Activated naive CD4-positive, alpha-beta T cell treated with anti-CD3 and anti-CD28 coated beads, Interleukin-2, amount 50 U/mL, for 72 hours (primary cell): Measurements from ENCODE around the gene EIF4G3. TPM values are rescaled to one million over a fixed set of nuclear protein-coding genes. Genes with fewer than 3 reads are reported as not detected.
"Not testable (repeated sequence)": the region's sequence is repeated elsewhere in the genome, so short reads cannot be mapped to it uniquely, and the experiment has no call there.

Source experiments
- ATAC-seq, 2 donors: fragments of 150-1000 bp; cut with Tn5 transposase; 2 replicates each; pipeline ENCODE4 v1.10.0; 2021; ENCODE audit warnings: mild to moderate bottlenecking in 2 of 2, moderate library complexity in 2 of 2
- DNase-seq, 2 donors: peaks; one replicate each; pipeline ENCODE4 v3.0.0; 2021 to 2022; ENCODE audit warnings: low spot score in 2 of 2
- H3K27ac Mint-ChIP-seq, 2 donors: one replicate each; pipeline ENCODE4 v1.8.0; 2022; ENCODE audit warnings: mild to moderate bottlenecking in 2 of 2, mixed read lengths in 2 of 2
- H3K36me3 Mint-ChIP-seq, 2 donors: one replicate each; pipeline ENCODE4 v1.8.0; 2022; ENCODE audit warnings: mixed read lengths in 2 of 2
- H3K9me3 Mint-ChIP-seq, 2 donors: one replicate each; pipeline ENCODE4 v1.8.0; 2022; ENCODE audit warnings: mixed read lengths in 2 of 2
- total RNA-seq, 2 donors: library from RNA; stranded (reverse); gene quantifications; one replicate each; pipeline ENCODE4 v1.2.3, GENCODE V29; 2022

The EIF4G3 gene
- total RNA-seq, 2 donors from 2014 or later = 38.4 to 45.1 TPM

DNA sequence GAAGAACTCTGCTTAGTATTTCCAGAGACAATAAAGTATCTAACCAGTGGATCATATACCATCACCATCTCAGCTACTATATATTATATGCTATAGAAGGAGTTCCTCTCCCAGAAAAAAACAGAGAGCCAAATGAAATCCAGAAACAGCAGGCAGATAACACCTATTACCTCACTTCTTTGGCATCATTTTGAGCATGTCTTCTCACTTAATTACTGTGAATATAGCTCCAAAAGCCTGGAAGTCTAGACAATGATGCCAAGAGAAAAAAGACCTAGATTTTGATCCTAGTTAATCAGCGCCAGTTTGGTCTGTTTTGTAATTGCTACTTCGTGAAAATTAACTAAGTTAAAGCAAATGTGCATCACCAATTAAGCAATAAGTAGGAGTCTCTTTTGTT lies 131.3 kb downstream of the EIF4G3 start:
- ATAC-seq = no peak
- DNase-seq = no peak
- H3K27ac Mint-ChIP-seq = no peak overlapping the region
- no peaks in the 10 kb centered on the region for H3K9me3 Mint-ChIP-seq
- peaks cover 0 to 5% of the 10 kb centered on the region in 2 donors for H3K36me3 Mint-ChIP-seq

GRCh38 chr1:21042929-21043605 lies 133.6 kb downstream of the EIF4G3 start:
- Mint-ChIP-seq H3K9me3 (no peaks in the 10 kb centered on the region), H3K27ac (no peak overlapping the region), H3K36me3 (no peaks in the 10 kb centered on the region)
- no peak for DNase-seq
- ATAC-seq = no peak

- Mint-ChIP-seq H3K36me3 (no peaks in the 10 kb centered on the region), H3K27ac (no peak overlapping the region), H3K9me3 (no peaks in the 10 kb centered on the region)
- DNase-seq = no peak
- ATAC-seq = no peak
Measured at GRCh38 chr1:21041541-21041940, 135.2 kb downstream of the EIF4G3 start.

- no peak for ATAC-seq
- no peak overlapping the region for H3K27ac Mint-ChIP-seq
Measured at GRCh38 chr1:21037091-21037490, 139.6 kb downstream of the EIF4G3 start.

DNA sequence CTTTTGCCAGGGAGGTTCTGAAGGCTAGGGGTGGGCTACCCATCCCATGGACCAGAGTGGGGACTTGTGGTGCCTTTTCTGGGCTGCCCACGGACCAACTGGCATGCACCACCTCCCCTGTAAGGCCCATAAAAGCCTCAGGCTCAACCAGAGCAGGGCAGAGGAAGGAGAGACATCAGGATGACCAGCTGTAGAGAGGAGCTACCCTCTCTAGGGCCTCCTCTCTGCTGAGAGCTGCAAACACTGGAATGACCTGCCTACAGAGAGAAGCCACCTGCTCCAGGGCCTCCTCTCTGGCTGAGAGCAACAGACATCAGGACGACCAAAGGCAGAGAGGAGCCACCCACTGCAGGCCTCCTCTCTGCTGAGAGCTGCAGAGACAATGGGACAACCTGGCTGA lies 140.9 kb downstream of the EIF4G3 start:
- DNase-seq (no peak), ATAC-seq (no peak)
- peaks cover 7 to 15% of the 10 kb centered on the region in 2 donors for H3K36me3 Mint-ChIP-seq
- no peak overlapping the region for H3K27ac Mint-ChIP-seq
- H3K9me3 Mint-ChIP-seq = no peaks in the 10 kb centered on the region

More at GRCh38 chr1:21037091-21037490, 139.6 kb downstream of the EIF4G3 start:
- Mint-ChIP-seq H3K9me3 (no peaks in the 10 kb centered on the region), H3K36me3 (peaks cover 4 to 11% of the 10 kb centered on the region in 2 donors)
- DNase-seq = no peak

DNA sequence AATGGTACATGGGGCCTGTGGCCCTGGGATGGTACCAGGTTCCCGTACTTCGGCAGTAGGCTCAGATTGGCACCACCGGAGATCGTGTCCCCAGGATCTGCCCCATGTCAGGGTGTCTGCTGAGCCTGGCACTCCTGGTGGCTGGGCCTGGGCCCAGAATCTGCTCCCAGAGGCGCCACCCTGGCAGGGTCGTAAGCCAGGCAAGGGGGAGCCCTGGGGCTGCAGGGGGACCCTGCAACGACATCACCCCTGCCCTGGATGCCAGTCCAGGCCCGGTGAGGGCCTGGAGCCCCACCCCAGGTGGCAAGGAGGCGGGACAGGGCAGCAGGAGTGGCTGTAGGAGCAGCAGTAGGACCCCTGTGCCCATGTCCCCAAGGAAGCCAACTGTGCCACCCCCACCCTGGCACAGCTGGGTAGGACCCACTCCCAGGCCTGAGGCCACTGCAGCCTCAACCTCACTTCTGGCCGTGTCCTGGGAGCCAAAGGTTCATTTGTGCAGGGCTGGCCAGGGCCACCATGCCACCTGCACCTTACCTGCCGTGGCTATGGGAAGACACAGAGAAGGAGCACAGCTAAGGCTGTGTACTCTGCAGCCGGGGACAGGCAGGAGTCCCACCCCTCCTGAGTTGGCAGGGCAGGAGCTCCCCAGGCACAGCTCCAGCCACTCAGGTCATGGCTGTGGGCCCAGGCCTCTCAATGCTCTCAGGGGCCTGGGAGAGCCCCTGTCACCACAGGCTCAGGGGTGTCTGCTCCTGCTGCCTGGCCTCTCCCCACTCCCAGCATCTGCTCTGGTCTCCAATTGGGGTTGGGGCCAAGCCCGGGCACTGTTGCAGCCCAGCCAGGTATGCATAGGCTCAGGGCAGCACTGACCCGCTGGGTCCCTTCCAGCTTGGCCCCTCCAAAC lies 141.7 kb downstream of the EIF4G3 start:
- no peak for DNase-seq
- H3K36me3 Mint-ChIP-seq = peaks cover 8 to 23% of the 10 kb centered on the region in 2 donors
- no peaks in the 10 kb centered on the region for H3K9me3 Mint-ChIP-seq
- H3K27ac Mint-ChIP-seq = no peak overlapping the region
- no peak for ATAC-seq

DNA sequence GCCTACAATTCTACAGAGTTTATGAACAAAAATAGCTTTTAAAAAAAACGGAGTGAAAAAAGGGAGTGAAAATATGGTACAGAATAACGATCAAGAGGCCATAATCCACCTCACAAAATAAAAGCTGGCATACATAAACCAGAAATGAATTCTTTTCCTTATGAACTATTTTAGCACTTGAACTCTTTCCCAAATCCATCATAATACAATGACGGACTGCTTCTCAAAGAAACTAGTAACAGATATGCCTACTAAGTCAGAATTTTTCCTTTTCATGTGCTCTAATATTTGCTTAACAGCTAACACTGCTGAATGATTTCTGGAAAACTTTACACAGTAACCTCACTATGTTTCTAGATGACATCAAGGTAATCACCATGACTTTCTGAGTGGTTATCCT lies 144.0 kb downstream of the EIF4G3 start:
- H3K36me3 Mint-ChIP-seq = peaks cover 10 to 23% of the 10 kb centered on the region in 2 donors
- no peaks in the 10 kb centered on the region for H3K9me3 Mint-ChIP-seq
- DNase-seq (no peak), ATAC-seq (no peak)
- H3K27ac Mint-ChIP-seq = no peak overlapping the region

GRCh38 chr1:21030181-21030580 lies 146.5 kb downstream of the EIF4G3 start:
- no peak for DNase-seq
- Mint-ChIP-seq H3K27ac (no peak overlapping the region), H3K9me3 (no peaks in the 10 kb centered on the region), H3K36me3 (peaks cover 8 to 18% of the 10 kb centered on the region in 2 donors)
- ATAC-seq = no peak

DNA sequence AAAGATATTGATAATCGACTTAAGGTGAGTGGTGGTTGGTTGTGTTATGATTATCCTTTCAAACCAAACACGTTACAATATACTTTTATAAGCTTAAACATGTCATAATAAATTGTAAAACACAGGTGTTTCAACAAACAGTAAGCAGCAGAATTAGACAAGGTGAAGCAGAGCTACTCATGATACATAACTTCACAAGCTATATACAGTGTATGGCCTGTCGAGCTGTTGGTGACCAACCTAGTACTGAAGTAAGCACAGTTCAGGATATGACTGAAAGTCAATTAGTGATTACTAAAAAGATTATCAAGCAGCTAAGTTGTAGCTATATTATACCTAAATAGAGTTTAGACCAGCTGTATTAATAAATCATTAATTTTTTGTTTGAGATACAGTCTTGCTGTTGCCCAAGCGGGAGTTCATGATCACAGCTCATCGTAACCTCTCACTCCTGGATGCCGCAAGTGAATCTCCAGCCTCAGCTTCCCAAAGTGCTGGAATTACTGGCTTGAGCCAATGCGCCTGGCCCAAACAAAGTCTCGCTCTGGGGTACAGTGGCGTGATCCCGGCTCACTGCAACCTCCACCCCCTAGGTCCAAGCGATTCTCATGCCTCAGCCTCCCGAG lies 148.1 kb downstream of the EIF4G3 start:
- H3K27ac Mint-ChIP-seq = no peak overlapping the region
- peaks cover 8 to 18% of the 10 kb centered on the region in 2 donors for H3K36me3 Mint-ChIP-seq
- ATAC-seq (no peak), DNase-seq (no peak)
- no peaks in the 10 kb centered on the region for H3K9me3 Mint-ChIP-seq

DNA sequence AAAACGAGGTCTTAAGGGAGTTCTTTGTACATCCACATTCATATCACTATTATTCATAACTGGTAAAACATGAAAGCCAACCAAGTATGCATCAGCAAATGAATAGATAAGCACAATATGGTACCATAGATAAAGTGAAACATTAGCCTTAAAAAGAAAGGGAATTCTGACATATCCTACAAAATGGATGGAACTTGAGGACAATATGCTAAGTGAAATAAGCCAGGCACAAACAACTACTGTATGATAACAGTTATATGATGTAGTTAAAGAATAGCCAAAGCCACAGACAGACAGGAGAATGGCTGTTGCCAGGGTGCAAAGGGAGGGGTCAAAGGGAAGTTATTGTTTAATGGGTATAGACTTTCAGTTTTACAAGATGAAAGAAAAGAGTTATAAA lies 148.9 kb downstream of the EIF4G3 start:
- no peaks in the 10 kb centered on the region for H3K9me3 Mint-ChIP-seq
- no peak overlapping the region for H3K27ac Mint-ChIP-seq
- peaks cover 8 to 18% of the 10 kb centered on the region in 2 donors for H3K36me3 Mint-ChIP-seq
- DNase-seq = no peak
- ATAC-seq = no peak

- no peaks in the 10 kb centered on the region for H3K9me3 Mint-ChIP-seq
- peaks cover 4 to 6% of the 10 kb centered on the region in 2 donors for H3K36me3 Mint-ChIP-seq
- ATAC-seq (no peak), DNase-seq (no peak)
- H3K27ac Mint-ChIP-seq = no peak overlapping the region
Measured at GRCh38 chr1:21024918-21025317, 151.8 kb downstream of the EIF4G3 start.

- DNase-seq, H3K36me3 Mint-ChIP-seq, H3K27ac Mint-ChIP-seq, H3K9me3 Mint-ChIP-seq, ATAC-seq: not testable (repeated sequence)
Measured at GRCh38 chr1:21024136-21024896, 152.4 kb downstream of the EIF4G3 start.

GRCh38 chr1:21022279-21023040 lies 154.2 kb downstream of the EIF4G3 start:
- no peaks in the 10 kb centered on the region for H3K9me3 Mint-ChIP-seq
- peak overlapping the region; percentile 56 to 81 for H3K27ac Mint-ChIP-seq
- peaks cover 0 to 16% of the 10 kb centered on the region in 2 donors for H3K36me3 Mint-ChIP-seq
- ATAC-seq = peak; percentile 88 to 89
- peak in 1 of 2 donors; percentile 17 for DNase-seq

GRCh38 chr1:21021311-21021710 lies 155.4 kb downstream of the EIF4G3 start:
- DNase-seq (no peak), ATAC-seq (no peak)
- H3K36me3 Mint-ChIP-seq = peaks cover 0 to 12% of the 10 kb centered on the region in 2 donors
- no peak overlapping the region for H3K27ac Mint-ChIP-seq
- H3K9me3 Mint-ChIP-seq = no peaks in the 10 kb centered on the region

DNA sequence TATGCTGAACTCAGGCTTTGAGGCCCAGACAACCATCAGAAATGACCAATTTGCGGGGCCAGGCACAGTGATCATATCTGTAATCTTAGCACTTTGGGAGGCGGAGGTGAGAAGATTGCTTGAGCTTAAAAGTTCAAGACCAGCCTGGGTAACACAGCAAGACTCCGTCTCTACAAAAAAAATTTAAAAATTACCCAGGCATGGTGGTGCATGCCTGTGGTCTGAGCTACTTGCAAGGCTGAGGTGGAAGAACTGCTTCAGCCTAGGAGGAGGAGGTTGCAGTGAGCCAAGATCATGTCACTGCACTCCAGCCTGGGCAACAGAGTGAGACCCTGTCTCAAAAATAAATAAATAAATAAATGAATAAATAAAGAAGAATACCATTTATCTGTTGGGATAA lies 156.5 kb downstream of the EIF4G3 start:
- DNase-seq (no peak), ATAC-seq (no peak)
- Mint-ChIP-seq H3K27ac (no peak overlapping the region), H3K36me3 (peaks cover 2 to 13% of the 10 kb centered on the region in 2 donors), H3K9me3 (no peaks in the 10 kb centered on the region)

- ATAC-seq (no peak), DNase-seq (no peak)
- H3K9me3 Mint-ChIP-seq = no peaks in the 10 kb centered on the region
- H3K36me3 Mint-ChIP-seq = peaks cover 6 to 17% of the 10 kb centered on the region in 2 donors
- H3K27ac Mint-ChIP-seq = no peak overlapping the region
Measured at GRCh38 chr1:21018673-21019072, 158.0 kb downstream of the EIF4G3 start.
